OCI-M2 (cell line): Measurements from ENCODE around the gene MYH9.

Experiments used
- DNase-seq: peaks from one replicate; lab custom pipeline; 2025; ENCODE audit not compliant: unreplicated experiment; lab: John Stamatoyannopoulos, UW

Gene MYH9

DNA sequence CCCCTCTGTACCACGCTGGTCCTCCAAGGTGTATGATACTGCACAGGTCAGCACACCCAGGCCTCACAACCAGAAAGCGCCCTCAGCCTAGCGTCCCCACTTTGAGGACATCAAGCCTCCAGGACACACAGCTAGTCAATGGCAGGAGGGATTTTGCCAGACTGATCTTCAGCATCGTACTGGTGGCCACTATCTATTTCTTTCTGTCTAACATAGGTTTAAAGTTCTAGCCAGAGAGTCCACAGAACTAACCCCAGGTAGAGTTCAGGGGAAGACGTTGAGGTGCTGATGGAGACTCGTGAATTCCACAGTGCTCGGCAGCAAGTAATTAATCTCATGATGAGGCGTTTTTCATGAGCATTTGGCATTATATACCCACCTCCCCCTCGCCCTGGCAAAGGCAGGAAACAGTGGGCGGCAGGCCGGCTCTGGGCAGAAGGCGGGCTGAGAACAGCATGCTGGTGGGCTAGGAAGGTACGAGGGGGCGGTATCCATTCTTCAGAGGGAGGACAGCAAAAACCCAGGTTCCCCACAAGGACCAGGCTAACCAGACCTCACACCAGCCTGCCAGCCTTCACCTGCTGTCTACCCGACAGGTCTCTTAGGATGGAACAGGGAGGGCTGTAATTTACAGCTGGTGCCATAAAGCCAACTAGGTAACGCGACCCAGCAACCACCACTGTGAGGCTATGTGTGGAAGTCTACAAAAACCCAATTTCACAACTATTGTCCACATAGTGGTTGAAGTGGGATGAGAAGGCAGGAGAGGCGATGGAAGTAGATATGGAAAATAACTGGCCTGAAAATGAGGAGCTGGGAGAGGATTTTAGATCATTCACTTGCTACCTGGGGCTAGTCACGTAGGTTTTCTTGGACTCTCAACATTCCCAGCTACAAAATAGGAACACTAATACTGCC lies 18.5 kb downstream of the MYH9 start:
- DNase-seq = no peak

GRCh38 chr22:36368359-36368983 lies 19.3 kb downstream of the MYH9 start:
- DNase-seq = peak; percentile 74

GRCh38 chr22:36367479-36367878 lies 20.3 kb downstream of the MYH9 start:
- no peak for DNase-seq

DNA sequence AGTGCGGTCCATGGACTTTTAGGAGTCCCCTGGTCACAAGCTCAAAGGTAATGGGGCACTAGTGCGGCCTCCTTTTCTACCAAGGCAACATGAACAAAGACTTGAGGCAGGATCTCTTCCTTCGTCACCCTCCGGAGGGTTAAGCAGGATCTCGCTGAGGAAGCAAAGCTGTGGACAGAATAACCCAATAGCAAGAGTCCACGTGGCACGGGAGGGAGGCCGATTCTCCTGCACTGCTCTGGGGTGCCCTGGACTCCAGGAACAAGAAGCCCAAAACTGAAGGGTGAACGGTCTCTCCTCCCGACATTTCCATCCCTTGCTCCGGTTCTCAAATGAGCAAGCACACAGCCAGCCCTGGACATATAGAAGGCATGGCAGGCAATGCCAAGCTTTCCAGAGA lies 20.7 kb downstream of the MYH9 start:
- DNase-seq = no peak

DNA sequence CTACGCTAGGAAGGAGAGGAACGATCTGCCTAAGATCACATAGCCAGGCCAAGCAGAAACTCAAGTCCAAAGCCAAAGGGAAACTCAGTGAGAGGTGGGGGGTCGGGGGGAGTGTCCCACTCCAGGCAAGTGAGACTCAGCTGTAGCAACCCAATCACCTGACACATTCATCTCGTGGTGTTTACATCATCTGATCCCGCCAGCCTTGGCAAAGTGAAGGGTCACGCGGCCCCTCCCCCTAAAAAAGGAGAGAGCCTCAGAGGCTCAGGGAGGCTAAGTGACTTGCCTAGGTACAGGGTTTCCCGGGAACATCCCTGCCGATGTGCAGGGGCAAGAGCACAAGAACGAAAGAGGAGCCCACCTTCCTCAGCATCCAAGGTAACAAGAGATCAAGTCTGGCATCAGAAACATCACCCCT lies 21.5 kb downstream of the MYH9 start:
- no peak for DNase-seq

- DNase-seq = no peak
These were observed 22.8 kb downstream of the MYH9 start for GRCh38 chr22:36365020-36365411.

DNA sequence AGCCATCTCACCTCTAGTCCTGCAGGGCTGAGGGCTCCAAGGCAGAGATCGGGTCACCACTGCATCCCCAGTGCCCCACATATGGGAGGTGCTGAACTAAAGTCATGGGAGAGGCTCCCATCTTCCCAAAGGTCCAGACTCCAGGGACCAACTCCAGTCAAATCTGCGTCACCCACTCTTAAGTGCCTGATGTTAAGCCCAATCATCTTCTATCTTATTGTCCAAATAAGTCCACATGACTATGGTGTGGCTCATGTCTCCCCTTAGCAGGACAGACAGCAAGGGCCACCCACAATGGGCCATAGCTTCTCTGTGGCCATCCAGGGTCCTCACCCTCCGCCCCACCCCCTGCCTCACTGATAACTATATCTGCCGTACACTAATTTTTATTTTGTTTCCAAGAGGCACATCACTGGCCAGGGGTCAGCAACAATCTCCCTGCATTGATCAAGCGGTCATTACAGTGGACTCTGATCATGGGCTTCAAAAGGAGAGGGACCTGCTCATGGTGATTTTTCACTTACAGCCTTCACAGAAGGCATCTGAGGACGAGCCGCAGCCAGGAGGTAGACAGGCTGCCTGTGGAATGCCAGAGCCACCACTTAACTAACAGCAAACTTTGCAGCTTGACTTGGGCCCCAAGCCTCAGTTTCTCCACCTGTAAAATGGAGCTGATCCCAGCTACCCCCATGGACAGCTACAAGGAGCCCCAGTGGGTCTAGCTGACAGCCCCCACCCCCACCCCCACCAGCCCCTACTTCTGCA lies 23.3 kb downstream of the MYH9 start:
- DNase-seq = no peak

- DNase-seq = no peak
These were observed 24.3 kb downstream of the MYH9 start for GRCh38 chr22:36363349-36363981.

- no peak for DNase-seq
These were observed 24.8 kb downstream of the MYH9 start for GRCh38 chr22:36362932-36363331.

DNA sequence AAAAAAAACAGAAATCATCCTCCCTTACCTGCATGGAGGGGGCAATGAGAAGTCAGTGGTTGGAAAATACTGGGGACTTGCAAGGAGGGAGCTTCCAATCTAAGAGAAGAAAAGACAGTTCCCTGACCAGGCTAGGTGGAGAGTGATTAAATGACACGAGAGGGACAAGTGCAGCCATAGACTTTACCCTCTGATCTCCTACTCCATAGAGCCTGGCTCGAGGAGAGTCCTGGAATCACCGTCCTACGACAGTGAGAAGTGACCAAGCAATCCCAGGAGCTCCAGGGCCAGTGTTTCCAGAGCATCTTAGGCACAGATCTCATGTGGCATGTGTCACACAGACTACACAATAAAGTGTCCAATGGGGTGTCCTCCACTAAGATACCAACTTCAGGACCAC lies 25.7 kb downstream of the MYH9 start:
- no peak for DNase-seq

- DNase-seq = no peak
These were observed 26.8 kb downstream of the MYH9 start for GRCh38 chr22:36360871-36361383.

GRCh38 chr22:36360011-36360410 lies 27.8 kb downstream of the MYH9 start:
- DNase-seq = no peak

- no peak for DNase-seq
These were observed 28.2 kb downstream of the MYH9 start for GRCh38 chr22:36359470-36359996.

DNA sequence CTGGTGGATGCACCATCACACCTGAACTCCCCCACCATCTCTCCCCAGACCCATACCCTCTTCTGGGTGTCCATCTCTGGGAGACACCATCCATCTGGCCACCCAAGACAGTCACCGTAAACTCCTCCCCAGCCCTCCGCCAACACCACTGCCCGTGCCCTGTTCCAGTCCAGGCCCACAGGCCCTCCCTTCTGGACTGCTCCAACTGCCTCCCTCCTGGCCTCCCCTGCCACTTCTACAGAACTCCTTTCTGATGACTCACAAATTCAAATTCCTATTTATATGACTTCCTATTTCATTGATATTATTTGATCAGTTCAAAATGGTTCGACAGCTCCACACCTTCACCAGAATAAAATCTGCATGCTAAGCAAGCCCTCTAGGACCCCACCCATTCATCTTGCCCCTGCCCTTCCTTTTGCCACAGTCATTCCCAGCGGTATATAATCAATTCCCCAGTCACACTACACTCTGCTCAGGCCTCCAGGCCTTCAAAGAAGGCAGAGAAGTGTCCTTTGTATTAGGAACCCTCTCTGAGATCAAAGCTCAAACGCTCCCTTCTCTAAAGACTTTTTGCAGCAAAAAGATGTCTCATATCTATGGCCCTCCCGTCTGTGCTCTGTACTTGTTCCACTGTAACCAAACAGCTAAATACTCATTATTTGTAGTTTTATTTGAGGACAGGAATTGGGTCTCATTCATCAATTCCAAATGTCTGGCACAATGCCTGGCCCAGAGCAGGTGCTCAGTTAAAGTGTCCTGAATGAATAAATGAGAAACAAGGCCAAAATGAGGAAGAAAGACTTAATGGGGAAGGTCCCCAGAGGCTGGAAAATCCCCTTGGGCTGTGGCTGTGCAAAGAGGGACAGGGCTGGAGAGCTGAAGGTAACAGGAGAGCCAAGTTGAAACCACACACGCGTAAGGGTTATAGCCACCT lies 29.0 kb downstream of the MYH9 start:
- no peak for DNase-seq

DNA sequence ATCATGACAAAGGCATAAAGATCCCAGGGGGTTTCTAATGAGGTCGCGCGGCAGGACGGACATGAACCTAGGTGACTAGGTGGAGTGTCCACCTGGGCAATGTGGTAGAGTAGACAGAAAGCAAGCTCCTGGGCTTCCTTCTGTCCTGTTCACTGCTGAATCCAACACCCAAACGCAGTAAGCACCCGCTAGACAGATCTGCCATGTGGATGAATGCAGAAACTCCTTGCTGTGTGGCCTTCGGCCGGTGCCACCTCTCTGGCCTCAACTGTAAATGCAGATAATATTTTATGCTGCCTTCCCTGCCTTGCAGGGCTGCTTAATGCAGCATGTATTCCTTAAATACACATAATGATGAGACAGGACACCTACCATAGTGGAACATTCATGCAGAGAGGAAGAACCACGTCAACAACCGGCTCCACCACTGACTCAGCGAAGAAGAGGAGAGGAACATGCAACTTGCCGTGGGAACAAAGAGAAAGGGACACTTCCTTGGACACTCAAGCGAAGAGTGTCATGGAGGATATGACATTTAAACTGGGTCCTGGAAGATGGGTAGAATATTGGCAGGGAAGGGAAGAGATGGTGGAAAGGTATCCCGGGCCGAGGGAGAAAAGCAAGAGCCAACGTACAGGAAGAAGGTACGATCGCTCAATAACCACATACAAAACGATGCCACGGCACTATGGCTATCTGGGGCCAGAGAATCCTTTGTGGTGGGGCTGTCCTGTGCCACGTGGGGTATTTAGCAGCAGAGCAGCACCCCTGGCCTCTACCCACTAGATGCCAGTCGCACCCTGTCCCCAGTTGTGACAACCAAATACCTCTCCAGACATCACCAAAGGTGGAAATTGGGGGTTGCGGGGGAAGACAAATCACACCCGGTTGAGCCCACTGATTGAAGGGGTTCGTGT lies 30.8 kb downstream of the MYH9 start:
- DNase-seq = no peak

DNA sequence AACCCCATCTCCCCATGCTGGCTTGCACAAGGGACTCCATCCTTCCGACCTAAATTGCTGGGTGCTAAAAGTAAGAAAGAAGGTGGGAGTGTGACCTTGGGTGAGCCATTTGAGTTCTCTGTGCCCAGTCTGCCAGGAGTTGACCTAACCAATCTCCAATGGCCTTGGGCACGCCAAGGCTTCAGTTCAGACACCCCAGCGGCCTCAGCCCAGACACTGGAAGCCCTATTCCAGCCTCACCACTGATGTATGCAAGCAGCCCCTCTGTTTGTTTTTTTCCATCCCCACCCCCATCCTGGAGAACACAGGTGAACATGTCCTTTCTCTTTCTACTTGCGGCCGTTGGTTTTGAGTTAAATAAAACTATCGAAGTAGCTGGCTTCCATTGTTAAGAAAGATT lies 31.9 kb downstream of the MYH9 start:
- DNase-seq = no peak

GRCh38 chr22:36355362-36355761 lies 32.4 kb downstream of the MYH9 start:
- DNase-seq = no peak

GRCh38 chr22:36352803-36353507 lies 34.8 kb downstream of the MYH9 start:
- no peak for DNase-seq
